Kidney epithelial cell (primary cell): ENCODE measurements around the gene EPHB2. TPM values are rescaled to one million over a fixed set of nuclear protein-coding genes. Genes with fewer than 3 reads are reported as not detected.
"Not testable (repeated sequence)": the region's sequence is repeated elsewhere in the genome, so short reads cannot be mapped to it uniquely, and the experiment has no call there.

ENCODE experiments used
- DNase-seq: peaks from one replicate; pipeline ENCODE4 v3.0.0-alpha.2; 2010; ENCODE audit warnings: low read depth
- H3K27me3 ChIP-seq: 2 replicates; pipeline ENCODE4 v1.6.0; 2011; ENCODE audit warnings: low read length; ENCODE audit not compliant: control insufficient read depth, insufficient read depth
- H3K36me3 ChIP-seq: 2 replicates; pipeline ENCODE4 v1.5.1; 2011; ENCODE audit warnings: low read length; ENCODE audit not compliant: control insufficient read depth, insufficient read depth
- H3K4me3 ChIP-seq: 2 replicates; pipeline ENCODE4 v1.5.1; 2011; ENCODE audit warnings: low read depth, mild to moderate bottlenecking, control low read depth, low read length
- total RNA-seq: library from RNA; depleted of rRNA; stranded (reverse); fragments of >200 nt; gene quantifications from 2 replicates; pipeline ENCODE4 v1.2.3, GENCODE V29; 2015
- TF ChIP-seq, protein P1 (sequence below): IDR thresholded peaks from 2 replicates; pipeline ENCODE4 v1.5.1; 2011; ENCODE audit warnings: mild to moderate bottlenecking, moderate library complexity, low read length, control low read depth, inconsistent platforms; ENCODE audit not compliant: insufficient read depth, poor library complexity, severe bottlenecking

The EPHB2 gene
- total RNA-seq, 1 donor from 2014 or later, result 111 TPM

DNA sequence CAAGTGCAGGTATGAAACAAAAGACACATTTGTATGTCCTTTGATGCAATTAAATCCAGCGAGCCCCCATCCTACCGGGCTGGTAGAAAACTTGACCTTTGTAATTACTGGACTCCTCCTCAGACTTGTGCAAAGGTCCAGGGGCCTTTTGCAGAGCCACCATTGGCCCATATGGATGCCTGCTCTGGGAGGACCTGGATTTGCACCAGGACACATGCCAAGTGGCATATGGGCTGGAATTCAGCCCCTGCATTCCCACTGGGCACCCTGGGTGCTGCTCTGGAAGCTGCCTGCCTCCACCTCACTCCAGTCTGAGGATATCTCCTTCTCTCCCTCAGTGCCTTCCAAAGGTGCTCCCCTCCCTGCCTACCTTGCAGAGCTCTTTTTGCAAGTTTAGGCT, 226.0 kb downstream of the EPHB2 start:
- TF ChIP-seq, protein P1, sequence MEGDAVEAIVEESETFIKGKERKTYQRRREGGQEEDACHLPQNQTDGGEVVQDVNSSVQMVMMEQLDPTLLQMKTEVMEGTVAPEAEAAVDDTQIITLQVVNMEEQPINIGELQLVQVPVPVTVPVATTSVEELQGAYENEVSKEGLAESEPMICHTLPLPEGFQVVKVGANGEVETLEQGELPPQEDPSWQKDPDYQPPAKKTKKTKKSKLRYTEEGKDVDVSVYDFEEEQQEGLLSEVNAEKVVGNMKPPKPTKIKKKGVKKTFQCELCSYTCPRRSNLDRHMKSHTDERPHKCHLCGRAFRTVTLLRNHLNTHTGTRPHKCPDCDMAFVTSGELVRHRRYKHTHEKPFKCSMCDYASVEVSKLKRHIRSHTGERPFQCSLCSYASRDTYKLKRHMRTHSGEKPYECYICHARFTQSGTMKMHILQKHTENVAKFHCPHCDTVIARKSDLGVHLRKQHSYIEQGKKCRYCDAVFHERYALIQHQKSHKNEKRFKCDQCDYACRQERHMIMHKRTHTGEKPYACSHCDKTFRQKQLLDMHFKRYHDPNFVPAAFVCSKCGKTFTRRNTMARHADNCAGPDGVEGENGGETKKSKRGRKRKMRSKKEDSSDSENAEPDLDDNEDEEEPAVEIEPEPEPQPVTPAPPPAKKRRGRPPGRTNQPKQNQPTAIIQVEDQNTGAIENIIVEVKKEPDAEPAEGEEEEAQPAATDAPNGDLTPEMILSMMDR, result no peak
- H3K4me3 ChIP-seq, result no peak overlapping the region
- H3K36me3 ChIP-seq, result no peaks in the 10 kb centered on the region
- no peaks in the 10 kb centered on the region for H3K27me3 ChIP-seq
- no peak for DNase-seq

DNA sequence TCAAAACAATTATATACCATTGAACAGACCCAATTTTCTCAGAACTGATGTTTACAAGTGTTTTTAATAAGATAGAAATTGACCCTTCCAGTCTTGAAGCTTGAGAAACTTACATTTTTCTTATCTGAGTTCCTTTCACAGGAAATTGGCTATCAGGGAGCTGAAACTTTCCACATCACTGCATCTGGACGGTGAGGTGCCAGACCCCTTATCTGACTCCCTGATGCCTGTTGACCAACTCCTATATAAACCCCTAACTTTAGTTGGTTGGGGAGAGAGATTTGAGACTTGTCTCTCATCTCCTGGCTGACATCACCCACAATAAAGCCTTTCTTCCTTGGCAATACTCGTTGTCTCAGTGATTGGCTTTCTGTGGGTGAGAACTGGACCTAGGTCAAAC, 230.6 kb downstream of the EPHB2 start:
- DNase-seq, result no peak
- TF ChIP-seq, protein P1, result no peak
- no peaks in the 10 kb centered on the region for H3K27me3 ChIP-seq
- no peaks in the 10 kb centered on the region for H3K36me3 ChIP-seq
- H3K4me3 ChIP-seq, result no peak overlapping the region

DNA sequence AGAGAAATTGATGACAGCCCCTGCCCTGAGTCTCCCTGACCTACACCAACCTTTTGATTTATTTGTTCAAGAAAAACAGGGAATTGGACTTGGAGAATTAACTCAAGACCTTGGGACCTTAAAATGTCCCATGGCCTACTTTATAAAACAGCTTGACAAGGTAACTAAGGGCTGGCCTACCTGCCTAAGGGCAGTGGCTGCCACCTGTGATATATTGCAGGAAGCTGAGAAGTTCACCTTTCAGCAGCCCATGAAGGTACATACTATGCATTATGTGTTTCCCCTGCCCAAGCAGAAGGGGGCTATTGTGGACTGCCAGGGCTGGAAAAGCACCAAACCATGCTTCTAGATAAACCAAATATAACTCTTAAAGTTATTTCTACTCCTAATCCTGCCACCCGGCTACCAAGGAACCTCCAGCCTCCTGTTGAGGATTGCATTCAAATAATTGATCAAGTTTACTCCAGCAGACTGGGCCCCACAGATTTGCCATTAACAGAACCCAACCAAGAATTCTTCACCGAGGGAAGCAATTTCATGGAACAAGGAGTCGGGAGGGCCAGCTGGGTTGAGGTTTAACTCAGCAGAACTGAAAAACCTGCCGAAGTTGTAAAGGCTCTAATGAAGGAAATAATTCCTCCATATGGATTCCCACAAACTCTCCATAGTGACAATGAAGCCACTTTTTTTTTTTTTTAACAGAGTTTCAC, 233.9 kb downstream of the EPHB2 start:
- Histone ChIP-seq H3K36me3 (no peaks in the 10 kb centered on the region), H3K27me3 (no peaks in the 10 kb centered on the region), H3K4me3 (no peak overlapping the region)
- DNase-seq, result no peak
- TF ChIP-seq, protein P1, result no peak

DNA sequence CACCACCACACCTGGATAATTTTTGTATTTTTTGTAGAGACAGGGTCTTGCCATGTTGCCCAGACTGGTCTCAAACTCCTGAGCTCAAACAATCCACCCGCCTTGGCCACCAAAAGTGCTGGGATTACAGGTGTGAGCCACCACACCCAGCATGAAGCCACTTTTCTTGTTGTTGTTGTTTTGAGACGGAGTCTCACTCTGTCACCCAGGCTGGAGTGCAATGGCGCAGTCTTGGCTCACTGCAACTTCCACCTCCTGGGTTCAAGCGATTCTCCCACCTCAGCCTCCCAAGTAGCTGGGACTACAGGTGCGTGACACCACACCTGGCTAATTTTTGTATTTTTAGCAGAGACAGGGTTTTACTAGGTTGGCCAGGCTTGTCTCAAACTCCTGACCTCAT, 234.5 kb downstream of the EPHB2 start:
- not testable (repeated sequence) for H3K4me3 ChIP-seq, DNase-seq, H3K36me3 ChIP-seq, H3K27me3 ChIP-seq

DNA sequence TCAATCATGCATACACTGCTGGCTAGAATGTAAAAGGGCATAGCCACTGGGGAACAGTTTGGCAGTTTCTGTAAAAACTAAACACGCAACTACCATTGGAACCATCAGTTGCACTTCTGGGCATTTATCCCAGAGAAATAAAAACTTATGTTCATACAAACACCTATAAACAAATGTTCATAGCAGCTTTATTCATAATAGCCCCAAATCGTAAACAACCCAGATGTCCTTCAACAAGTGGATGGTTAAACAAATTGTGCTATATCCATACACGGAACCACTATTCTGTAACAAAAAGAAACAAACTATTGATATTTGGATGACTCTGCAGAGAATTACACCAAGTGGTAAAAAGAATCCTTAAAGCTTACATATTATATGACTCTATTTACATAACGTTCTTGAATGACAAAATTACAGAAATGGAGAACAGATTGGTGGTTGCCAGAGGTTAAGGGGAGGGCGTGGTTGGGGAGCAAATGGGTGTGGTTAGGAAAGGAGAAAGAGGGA, 239.2 kb downstream of the EPHB2 start:
- Histone ChIP-seq H3K4me3 (no peak overlapping the region), H3K36me3 (no peaks in the 10 kb centered on the region), H3K27me3 (peaks cover 24% of the 10 kb centered on the region)
- TF ChIP-seq, protein P1, result no peak
- no peak for DNase-seq

DNA sequence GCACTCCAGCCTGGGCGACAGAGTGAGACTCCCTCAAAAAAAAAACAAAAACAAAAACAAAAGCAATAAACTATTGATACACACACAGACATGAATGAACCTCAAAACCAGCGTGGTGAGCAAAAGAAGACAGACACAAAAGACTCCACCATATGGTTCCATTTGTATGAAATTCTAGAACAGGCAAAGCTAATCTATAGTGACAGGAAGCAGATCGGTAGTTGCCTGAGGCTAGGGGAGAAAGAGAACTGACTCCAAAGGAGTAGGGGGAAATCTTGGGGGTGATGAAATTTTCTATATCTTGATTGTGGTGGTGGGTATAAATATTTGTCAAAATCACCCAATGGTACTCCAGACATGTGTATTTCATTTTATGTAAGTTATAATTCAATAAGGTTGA, 241.2 kb downstream of the EPHB2 start:
- H3K4me3 ChIP-seq, result no peak overlapping the region
- peaks cover 30% of the 10 kb centered on the region for H3K27me3 ChIP-seq
- TF ChIP-seq, protein P1, result no peak
- H3K36me3 ChIP-seq, result no peaks in the 10 kb centered on the region
- DNase-seq, result no peak
